Stomach (tissue), 4 donors: ENCODE data around the gene RFTN1.

Experiments
- EP300 ChIP-seq: sonication (generic); formaldehyde crosslinking; IDR thresholded peaks from one replicate; pipeline ENCODE4 v1.6.1; 2017; ENCODE audit warnings: antibody characterized with exemption
- POLR2A ChIP-seq, 4 donors: fragments of 450-650 bp; IDR thresholded peaks; one replicate each; pipeline ENCODE4 v1.6.1; 2016; ENCODE audit warnings: antibody characterized with exemption in 4 of 4, control low read depth in 2 of 4, mild to moderate bottlenecking in 1 of 4, moderate library complexity in 1 of 4
- TF ChIP-seq, protein P1 (sequence below), 7 experiments: fragments of 450-650 bp in 4 of 7; fragments of 200-600 bp in 3 of 7; sonication (generic) in 3 of 7; IDR thresholded peaks; one replicate each; pipeline ENCODE4 v1.5.1; 2016 to 2019; ENCODE audit warnings: antibody characterized with exemption in 7 of 7, control low read depth in 2 of 7, mild to moderate bottlenecking in 1 of 7

DNA sequence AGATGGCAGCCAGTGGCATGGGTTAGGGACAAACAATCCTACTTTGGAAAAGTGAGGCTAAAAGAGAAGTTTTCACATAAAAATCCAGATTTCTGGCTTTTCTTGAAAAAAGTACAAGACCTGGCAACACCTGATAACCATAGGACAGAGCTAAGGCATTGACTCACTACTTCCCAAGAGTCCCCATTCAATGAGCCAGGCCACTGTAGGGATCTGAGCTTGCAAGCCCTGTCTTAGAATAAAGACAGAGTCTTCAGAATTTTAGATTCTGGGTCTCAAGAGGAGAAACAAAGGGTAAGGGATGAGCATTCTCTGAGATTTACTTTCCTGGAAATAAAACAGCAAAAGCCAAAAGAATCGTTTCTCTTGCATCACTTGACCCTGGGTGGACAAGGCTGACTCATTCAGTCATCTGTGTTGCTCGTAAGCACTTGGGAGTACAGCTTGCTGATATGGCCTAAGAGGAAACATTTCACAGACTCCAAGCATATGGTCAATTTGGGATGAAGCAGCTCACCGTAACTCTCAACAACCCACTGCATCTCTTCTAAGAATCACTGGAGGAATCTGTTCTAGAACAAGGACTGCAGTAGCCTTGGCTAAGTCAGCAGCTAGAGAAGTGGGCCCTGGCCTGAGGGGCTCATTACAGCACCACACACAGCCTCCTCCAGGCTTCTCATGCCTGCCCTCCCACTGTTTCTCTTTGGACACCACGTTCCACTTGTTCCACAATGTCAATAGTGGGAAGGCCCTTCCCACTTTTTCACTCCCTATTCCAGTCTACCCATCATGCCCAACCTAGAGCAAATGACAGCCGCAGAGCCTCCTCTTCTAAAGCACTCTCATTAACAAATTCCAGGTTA, 86.2 kb downstream of the RFTN1 start:
- TF ChIP-seq, protein P1, sequence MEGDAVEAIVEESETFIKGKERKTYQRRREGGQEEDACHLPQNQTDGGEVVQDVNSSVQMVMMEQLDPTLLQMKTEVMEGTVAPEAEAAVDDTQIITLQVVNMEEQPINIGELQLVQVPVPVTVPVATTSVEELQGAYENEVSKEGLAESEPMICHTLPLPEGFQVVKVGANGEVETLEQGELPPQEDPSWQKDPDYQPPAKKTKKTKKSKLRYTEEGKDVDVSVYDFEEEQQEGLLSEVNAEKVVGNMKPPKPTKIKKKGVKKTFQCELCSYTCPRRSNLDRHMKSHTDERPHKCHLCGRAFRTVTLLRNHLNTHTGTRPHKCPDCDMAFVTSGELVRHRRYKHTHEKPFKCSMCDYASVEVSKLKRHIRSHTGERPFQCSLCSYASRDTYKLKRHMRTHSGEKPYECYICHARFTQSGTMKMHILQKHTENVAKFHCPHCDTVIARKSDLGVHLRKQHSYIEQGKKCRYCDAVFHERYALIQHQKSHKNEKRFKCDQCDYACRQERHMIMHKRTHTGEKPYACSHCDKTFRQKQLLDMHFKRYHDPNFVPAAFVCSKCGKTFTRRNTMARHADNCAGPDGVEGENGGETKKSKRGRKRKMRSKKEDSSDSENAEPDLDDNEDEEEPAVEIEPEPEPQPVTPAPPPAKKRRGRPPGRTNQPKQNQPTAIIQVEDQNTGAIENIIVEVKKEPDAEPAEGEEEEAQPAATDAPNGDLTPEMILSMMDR (IDR thresholded peaks at IDR 0.05): no peak
- peak; percentile 25 for TF ChIP-seq EP300
- TF ChIP-seq POLR2A (IDR thresholded peaks at IDR 0.05): no peak
